Muscle layer of duodenum (tissue), 2 donors: Measurements from ENCODE around the gene FLAD1.
"Not testable (repeated sequence)": the region's sequence is repeated elsewhere in the genome, so short reads cannot be mapped to it uniquely, and the experiment has no call there.

Experiments used
- H3K27ac ChIP-seq: one replicate; pipeline ENCODE4 v1.7.0; 2013; ENCODE audit warnings: mild to moderate bottlenecking, low read length
- H3K27me3 ChIP-seq: one replicate; pipeline ENCODE4 v1.7.0; 2013; ENCODE audit warnings: low read depth, mild to moderate bottlenecking, control low read depth, low read length
- H3K36me3 ChIP-seq, 2 donors: one replicate each; pipeline ENCODE4 v1.7.0; 2013; ENCODE audit warnings: low read length in 2 of 2, control low read depth in 1 of 2, mild to moderate bottlenecking in 1 of 2; ENCODE audit not compliant: insufficient read depth in 2 of 2, control insufficient read depth in 1 of 2
- H3K4me1 ChIP-seq, 2 donors: one replicate each; pipeline ENCODE4 v1.7.0; 2013; ENCODE audit warnings: low read length in 2 of 2, mild to moderate bottlenecking in 2 of 2, control low read depth in 1 of 2, moderate library complexity in 1 of 2; ENCODE audit not compliant: insufficient read depth in 2 of 2, control insufficient read depth in 1 of 2
- H3K4me3 ChIP-seq, 2 donors: one replicate each; pipeline ENCODE4 v1.7.0; 2013; ENCODE audit warnings: low read length in 2 of 2, low read depth in 1 of 2, mild to moderate bottlenecking in 1 of 2
- H3K9me3 ChIP-seq, 2 donors: one replicate each; pipeline ENCODE4 v1.7.0; 2013; ENCODE audit warnings: low read length in 2 of 2, control low read depth in 1 of 2, mild to moderate bottlenecking in 1 of 2; ENCODE audit not compliant: control insufficient read depth in 1 of 2
- donor health status: healthy.

FLAD1 gene

GRCh38 chr1:154978360-154978759, 4.8 kb upstream of the FLAD1 start:
- peaks cover 4 to 7% of the 10 kb centered on the region in 2 donors for H3K36me3 ChIP-seq
- no peaks in the 10 kb centered on the region for H3K27me3 ChIP-seq
- peaks cover 11 to 17% of the 10 kb centered on the region in 2 donors for H3K4me1 ChIP-seq
- no peaks in the 10 kb centered on the region for H3K9me3 ChIP-seq
- H3K4me3 ChIP-seq = no peak overlapping the region
- H3K27ac ChIP-seq = no peak overlapping the region

- H3K4me3 ChIP-seq = peak overlapping the region; percentile 72 to 100
- H3K27me3 ChIP-seq = no peaks in the 10 kb centered on the region
- H3K9me3 ChIP-seq = no peaks in the 10 kb centered on the region
- peaks cover 0 to 5% of the 10 kb centered on the region in 2 donors for H3K36me3 ChIP-seq
- H3K27ac ChIP-seq = peak overlapping the region; percentile 28
- H3K4me1 ChIP-seq = peaks cover 10 to 15% of the 10 kb centered on the region in 2 donors
These were observed 803 bp upstream of the FLAD1 start for GRCh38 chr1:154982341-154982740.

- peaks cover 16% of the 10 kb centered on the region in 2 donors for H3K36me3 ChIP-seq
- no peaks in the 10 kb centered on the region for H3K9me3 ChIP-seq
- H3K27ac ChIP-seq = peak overlapping the region; percentile 94
- H3K4me3 ChIP-seq = peak overlapping the region; percentile 72 to 100
- H3K27me3 ChIP-seq = no peaks in the 10 kb centered on the region
- H3K4me1 ChIP-seq = peaks cover 10 to 15% of the 10 kb centered on the region in 2 donors
These were observed 777 bp downstream of the FLAD1 start for GRCh38 chr1:154983776-154984466.

GRCh38 chr1:154986736-154987135, 3.6 kb downstream of the FLAD1 start:
- H3K27me3 ChIP-seq, H3K9me3 ChIP-seq, H3K27ac ChIP-seq, H3K4me3 ChIP-seq: not testable (repeated sequence)
- Histone ChIP-seq H3K4me1 (peaks cover 10 to 15% of the 10 kb centered on the region in 2 donors), H3K36me3 (peaks cover 19 to 25% of the 10 kb centered on the region in 2 donors)

- H3K9me3 ChIP-seq = no peaks in the 10 kb centered on the region
- no peak overlapping the region for H3K27ac ChIP-seq
- H3K36me3 ChIP-seq = peaks cover 19 to 25% of the 10 kb centered on the region in 2 donors
- no peaks in the 10 kb centered on the region for H3K27me3 ChIP-seq
- peaks cover 10 to 12% of the 10 kb centered on the region in 2 donors for H3K4me1 ChIP-seq
- no peak overlapping the region for H3K4me3 ChIP-seq
These were observed 4.2 kb downstream of the FLAD1 start for GRCh38 chr1:154987326-154987725.

- Histone ChIP-seq H3K36me3 (peaks cover 19 to 29% of the 10 kb centered on the region in 2 donors), H3K4me3 (no peak overlapping the region), H3K4me1 (peaks cover 6% of the 10 kb centered on the region in 2 donors), H3K27ac (no peak overlapping the region), H3K9me3 (no peaks in the 10 kb centered on the region), H3K27me3 (no peaks in the 10 kb centered on the region)
These were observed 5.2 kb downstream of the FLAD1 start for GRCh38 chr1:154988058-154988954.

GRCh38 chr1:154989195-154989860, 6.2 kb downstream of the FLAD1 start:
- Histone ChIP-seq H3K9me3 (no peaks in the 10 kb centered on the region), H3K36me3 (peaks cover 19 to 29% of the 10 kb centered on the region in 2 donors), H3K27ac (no peak overlapping the region), H3K4me1 (no peaks in the 10 kb centered on the region), H3K4me3 (no peak overlapping the region), H3K27me3 (no peaks in the 10 kb centered on the region)

GRCh38 chr1:154990276-154990675, 7.1 kb downstream of the FLAD1 start:
- H3K9me3 ChIP-seq = no peaks in the 10 kb centered on the region
- no peak overlapping the region for H3K27ac ChIP-seq
- no peaks in the 10 kb centered on the region for H3K27me3 ChIP-seq
- H3K36me3 ChIP-seq = peaks cover 19 to 29% of the 10 kb centered on the region in 2 donors
- no peak overlapping the region for H3K4me3 ChIP-seq
- no peaks in the 10 kb centered on the region for H3K4me1 ChIP-seq

- H3K4me1 ChIP-seq = peaks cover 0 to 4% of the 10 kb centered on the region in 2 donors
These were observed 9.8 kb downstream of the FLAD1 start for GRCh38 chr1:154992721-154993571.

GRCh38 chr1:154993572-154994268, 10.6 kb downstream of the FLAD1 start, which contains the start of gene LENEP:
LENEP (plus strand) TSS chr1:154993586; CDS start chr1:154993608, 22 bp downstream.
- H3K4me1 ChIP-seq = peaks cover under 1 to 4% of the 10 kb centered on the region in 2 donors
- H3K36me3 ChIP-seq = peaks cover 5 to 16% of the 10 kb centered on the region in 2 donors
- no peaks in the 10 kb centered on the region for H3K27me3 ChIP-seq
- no peak within 1 kb of the TSS for H3K27ac ChIP-seq
- no peaks in the 10 kb centered on the region for H3K9me3 ChIP-seq
- H3K4me3 ChIP-seq = no peak within 1 kb of the TSS

More at GRCh38 chr1:154992721-154993571, 9.8 kb downstream of the FLAD1 start:
- Histone ChIP-seq H3K36me3 (peaks cover 13 to 24% of the 10 kb centered on the region in 2 donors), H3K9me3 (no peaks in the 10 kb centered on the region), H3K4me3 (no peak overlapping the region), H3K27ac (no peak overlapping the region), H3K27me3 (no peaks in the 10 kb centered on the region)
